KMS-11 (cell line): ENCODE results near the gene STX10.
"Not testable (repeated sequence)": the region's sequence is repeated elsewhere in the genome, so short reads cannot be mapped to it uniquely, and the experiment has no call there.

Experiments
- H2AFZ ChIP-seq: fragments of 200-600 bp; sonication (generic); 2 replicates; pipeline ENCODE4 v1.6.1; 2016; ENCODE audit warnings: antibody characterized with exemption, mixed run types, low read depth
- H3K27ac ChIP-seq: fragments of 200-600 bp; sonication (generic); 2 replicates; pipeline ENCODE4 v1.6.1; 2016; ENCODE audit warnings: mild to moderate bottlenecking, mixed run types
- H3K27me3 ChIP-seq: fragments of 200-600 bp; sonication (generic); 2 replicates; pipeline ENCODE4 v1.6.1; 2017; ENCODE audit warnings: mild to moderate bottlenecking, low read depth, mixed run types, moderate library complexity; ENCODE audit not compliant: insufficient read depth
- H3K36me3 ChIP-seq: fragments of 200-600 bp; sonication (generic); 2 replicates; pipeline ENCODE4 v1.6.1; 2017; ENCODE audit warnings: mild to moderate bottlenecking, mixed run types; ENCODE audit not compliant: insufficient read depth
- H3K4me1 ChIP-seq: fragments of 200-600 bp; sonication (generic); 2 replicates; pipeline ENCODE4 v1.6.1; 2016; ENCODE audit warnings: mild to moderate bottlenecking, low read depth, mixed run types; ENCODE audit not compliant: poor library complexity, severe bottlenecking
- H3K4me2 ChIP-seq: fragments of 200-600 bp; sonication (generic); 2 replicates; pipeline ENCODE4 v1.7.0; 2016; ENCODE audit warnings: mild to moderate bottlenecking, mixed run types
- H3K4me3 ChIP-seq: fragments of 200-600 bp; sonication (generic); IDR thresholded peaks from 2 replicates; pipeline ENCODE4 v1.6.1; 2017; ENCODE audit warnings: low read depth, low read length, mixed read lengths; ENCODE audit not compliant: insufficient read depth
- H3K79me2 ChIP-seq: fragments of 200-600 bp; sonication (generic); 2 replicates; pipeline ENCODE4 v1.6.1; 2016; ENCODE audit warnings: low read depth, mixed run types; ENCODE audit not compliant: insufficient read depth
- H3K9ac ChIP-seq: fragments of 200-600 bp; sonication (generic); 2 replicates; pipeline ENCODE4 v1.6.1; 2016; ENCODE audit warnings: mild to moderate bottlenecking, mixed run types
- H4K20me1 ChIP-seq: fragments of 200-600 bp; sonication (generic); 2 replicates; pipeline ENCODE4 v1.6.1; 2016; ENCODE audit warnings: mild to moderate bottlenecking, mixed run types; ENCODE audit not compliant: insufficient read depth
- TF ChIP-seq, protein P1 (sequence below): fragments of 200-600 bp; sonication (generic); conservative IDR thresholded peaks from 2 replicates; pipeline ENCODE4 v1.6.1; 2017; ENCODE audit warnings: low read depth, mild to moderate bottlenecking, antibody characterized with exemption, low read length, moderate library complexity, mixed read lengths

The STX10 gene

GRCh38 chr19:13189600-13189999, 39.4 kb upstream of the STX10 start:
- Histone ChIP-seq H3K4me1 (peaks cover 6% of the 10 kb centered on the region), H3K36me3 (no peaks in the 10 kb centered on the region), H4K20me1 (no peaks in the 10 kb centered on the region), H3K4me2 (no peak overlapping the region), H3K27me3 (peaks cover 28% of the 10 kb centered on the region; the same call in 1 of the 2 replicates), H2AFZ (no peak overlapping the region), H3K4me3 (no peak overlapping the region), H3K9ac (no peak overlapping the region), H3K79me2 (no peaks in the 10 kb centered on the region), H3K27ac (no peak overlapping the region)
- TF ChIP-seq, protein P1, sequence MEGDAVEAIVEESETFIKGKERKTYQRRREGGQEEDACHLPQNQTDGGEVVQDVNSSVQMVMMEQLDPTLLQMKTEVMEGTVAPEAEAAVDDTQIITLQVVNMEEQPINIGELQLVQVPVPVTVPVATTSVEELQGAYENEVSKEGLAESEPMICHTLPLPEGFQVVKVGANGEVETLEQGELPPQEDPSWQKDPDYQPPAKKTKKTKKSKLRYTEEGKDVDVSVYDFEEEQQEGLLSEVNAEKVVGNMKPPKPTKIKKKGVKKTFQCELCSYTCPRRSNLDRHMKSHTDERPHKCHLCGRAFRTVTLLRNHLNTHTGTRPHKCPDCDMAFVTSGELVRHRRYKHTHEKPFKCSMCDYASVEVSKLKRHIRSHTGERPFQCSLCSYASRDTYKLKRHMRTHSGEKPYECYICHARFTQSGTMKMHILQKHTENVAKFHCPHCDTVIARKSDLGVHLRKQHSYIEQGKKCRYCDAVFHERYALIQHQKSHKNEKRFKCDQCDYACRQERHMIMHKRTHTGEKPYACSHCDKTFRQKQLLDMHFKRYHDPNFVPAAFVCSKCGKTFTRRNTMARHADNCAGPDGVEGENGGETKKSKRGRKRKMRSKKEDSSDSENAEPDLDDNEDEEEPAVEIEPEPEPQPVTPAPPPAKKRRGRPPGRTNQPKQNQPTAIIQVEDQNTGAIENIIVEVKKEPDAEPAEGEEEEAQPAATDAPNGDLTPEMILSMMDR, result no peak

DNA sequence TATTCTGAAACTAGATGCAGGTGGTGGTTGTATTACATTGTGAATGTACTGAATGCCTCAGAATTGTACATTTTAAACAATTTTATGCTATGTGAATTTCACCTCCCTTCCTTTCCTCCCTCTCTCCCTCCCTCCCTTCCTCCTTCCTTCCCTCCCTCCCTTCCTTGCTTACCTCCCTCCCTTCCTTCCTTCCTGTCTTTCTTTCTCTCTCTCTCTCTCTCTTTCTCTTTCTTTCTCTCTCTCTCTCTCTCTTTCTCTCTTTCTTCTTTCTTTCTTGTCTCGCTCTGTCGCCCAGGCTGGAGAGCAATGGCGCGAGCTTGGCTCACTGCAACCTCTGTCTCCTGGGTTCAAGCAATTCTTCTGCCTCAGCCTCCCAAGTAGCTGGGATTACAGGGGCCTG, 37.2 kb upstream of the STX10 start:
- Histone ChIP-seq H3K27me3 (peaks cover 22% of the 10 kb centered on the region; the same call in 1 of the 2 replicates), H3K4me1 (no peaks in the 10 kb centered on the region), H3K27ac (no peak overlapping the region), H4K20me1 (no peaks in the 10 kb centered on the region), H3K9ac (no peak overlapping the region), H2AFZ (no peak overlapping the region), H3K36me3 (no peaks in the 10 kb centered on the region), H3K4me3 (no peak overlapping the region), H3K79me2 (no peaks in the 10 kb centered on the region), H3K4me2 (no peak overlapping the region)
- TF ChIP-seq, protein P1, result no peak

DNA sequence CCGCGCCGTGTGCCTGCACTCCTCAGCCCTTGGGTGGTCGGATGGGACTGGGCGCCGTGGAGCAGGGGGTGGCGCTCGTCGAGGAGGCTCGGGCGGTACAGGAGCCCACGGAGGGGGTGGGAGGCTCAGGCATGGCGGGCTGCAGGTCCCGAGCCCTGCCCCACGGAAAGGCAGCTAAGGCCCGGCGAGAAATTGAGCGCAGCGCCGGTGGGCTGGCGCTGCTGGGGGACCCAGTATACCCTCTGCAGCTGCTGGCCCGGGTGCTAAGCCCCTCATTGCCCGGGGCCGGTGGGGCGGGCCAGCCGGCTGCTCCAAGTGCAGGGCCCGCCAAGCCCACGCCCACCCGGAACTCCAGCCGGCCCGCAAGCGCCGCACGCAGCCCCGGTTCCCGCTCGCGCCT, 36.5 kb upstream of the STX10 start:
- H3K27me3 ChIP-seq, result peaks cover 21% of the 10 kb centered on the region; the same call in 1 of the 2 replicates
- H3K27ac ChIP-seq, H3K4me3 ChIP-seq, H3K9ac ChIP-seq, H2AFZ ChIP-seq, H3K79me2 ChIP-seq, H3K36me3 ChIP-seq, H3K4me2 ChIP-seq, H3K4me1 ChIP-seq, H4K20me1 ChIP-seq: not testable (repeated sequence)

DNA sequence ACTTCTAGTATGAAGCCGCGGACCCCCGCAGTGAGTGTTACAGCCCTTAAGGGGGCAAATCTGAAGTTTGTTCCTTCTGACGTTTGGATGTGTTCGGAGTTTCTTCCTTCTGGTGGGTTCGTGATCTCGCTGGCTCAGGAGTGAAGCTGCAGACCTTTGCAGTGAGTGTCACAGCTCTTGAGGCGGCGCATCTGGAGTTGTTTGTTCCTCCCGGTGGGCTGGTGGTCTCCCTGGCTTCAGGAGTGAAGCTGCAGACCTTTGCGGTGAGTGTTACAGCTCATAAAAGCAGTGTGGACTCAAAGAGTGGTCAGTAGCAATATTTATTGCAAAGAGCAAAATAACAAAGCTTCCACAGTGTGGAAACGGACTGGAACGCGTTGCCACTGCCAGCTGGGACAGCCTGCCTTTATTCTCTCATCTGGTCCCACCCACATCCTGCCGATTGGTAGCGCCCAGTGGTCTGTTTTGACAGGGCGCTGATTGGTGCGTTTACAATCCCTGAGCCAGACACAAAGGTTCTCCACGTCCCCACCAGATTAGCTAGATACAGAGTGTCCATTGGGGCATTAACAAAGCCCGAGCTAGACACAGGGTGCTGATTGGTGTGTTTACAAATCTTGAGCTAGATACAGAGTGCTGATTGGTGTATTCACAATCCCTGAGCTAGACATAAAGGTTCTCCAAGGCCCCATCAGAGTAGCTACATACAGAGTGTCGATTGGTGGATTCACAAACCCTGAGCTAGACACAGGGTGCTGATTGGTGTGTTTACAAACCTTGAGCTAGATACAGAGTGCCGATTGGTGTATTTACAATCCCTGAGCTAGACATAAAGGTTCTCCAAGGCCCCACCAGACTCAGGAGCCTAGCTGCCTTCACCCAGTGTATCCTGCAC, 35.8 kb upstream of the STX10 start:
- not testable (repeated sequence) for H3K4me1 ChIP-seq, H4K20me1 ChIP-seq, H2AFZ ChIP-seq, H3K36me3 ChIP-seq, H3K9ac ChIP-seq, H3K27ac ChIP-seq, H3K4me3 ChIP-seq, H3K79me2 ChIP-seq, H3K4me2 ChIP-seq
- H3K27me3 ChIP-seq, result peaks cover 14% of the 10 kb centered on the region; the same call in 1 of the 2 replicates

GRCh38 chr19:13184926-13185325, 34.8 kb upstream of the STX10 start:
- H3K27me3 ChIP-seq, result peaks cover 14% of the 10 kb centered on the region; the same call in 1 of the 2 replicates
- not testable (repeated sequence) for H3K27ac ChIP-seq, H3K36me3 ChIP-seq, H3K9ac ChIP-seq, H3K4me2 ChIP-seq, H3K79me2 ChIP-seq, H3K4me3 ChIP-seq, H4K20me1 ChIP-seq, H2AFZ ChIP-seq, H3K4me1 ChIP-seq
